HUES48 (cell line): ENCODE data around the gene MYOD1.

ENCODE experiments used
- H3K27ac ChIP-seq: one replicate; pipeline ENCODE4 v1.7.0; 2013; ENCODE audit warnings: low read depth, low read length, inconsistent platforms
- H3K27me3 ChIP-seq: 2 replicates; pipeline ENCODE4 v1.6.1; 2013; ENCODE audit warnings: mild to moderate bottlenecking, low read length; ENCODE audit not compliant: control insufficient read depth, insufficient read depth
- H3K36me3 ChIP-seq: 2 replicates; pipeline ENCODE4 v1.6.1; 2013; ENCODE audit warnings: low read length; ENCODE audit not compliant: control insufficient read depth, insufficient read depth
- H3K4me1 ChIP-seq: 2 replicates; pipeline ENCODE4 v1.6.1; 2013; ENCODE audit warnings: mild to moderate bottlenecking, low read length; ENCODE audit not compliant: control insufficient read depth, insufficient read depth
- H3K4me3 ChIP-seq: 2 replicates; pipeline ENCODE4 v1.5.1; 2013; ENCODE audit warnings: mild to moderate bottlenecking, low read depth, low read length
- H3K9ac ChIP-seq: 2 replicates; pipeline ENCODE4 v1.6.1; 2013; ENCODE audit warnings: mild to moderate bottlenecking, low read depth, low read length, moderate library complexity
- H3K9me3 ChIP-seq: 2 replicates; pipeline ENCODE4 v1.6.1; 2013; ENCODE audit warnings: low read length; ENCODE audit not compliant: control insufficient read depth, insufficient read depth

MYOD1 gene

GRCh38 chr11:17719028-17719937 lies at the start of gene MYOD1:
Gene MYOD1 (plus strand): TSS chr11:17719571. CDS start chr11:17719783, 212 bp downstream.
- no peaks in the 10 kb centered on the region for H3K36me3 ChIP-seq
- peaks cover 3% of the 10 kb centered on the region for H3K4me1 ChIP-seq
- peaks cover 100% of the 10 kb centered on the region for H3K27me3 ChIP-seq
- no peak within 1 kb of the TSS for H3K27ac ChIP-seq
- H3K4me3 ChIP-seq: peak within 1 kb of the TSS; percentile 44
- no peaks in the 10 kb centered on the region for H3K9me3 ChIP-seq
- H3K9ac ChIP-seq: no peak within 1 kb of the TSS

GRCh38 chr11:17672469-17672868 lies 46.9 kb upstream of the MYOD1 start:
- H3K36me3 ChIP-seq: no peaks in the 10 kb centered on the region
- no peak overlapping the region for H3K27ac ChIP-seq
- H3K27me3 ChIP-seq: peaks cover 17% of the 10 kb centered on the region
- no peaks in the 10 kb centered on the region for H3K4me1 ChIP-seq
- H3K9me3 ChIP-seq: no peaks in the 10 kb centered on the region; the same call in none of the 2 replicates
- no peak overlapping the region for H3K9ac ChIP-seq
- H3K4me3 ChIP-seq: no peak overlapping the region

- no peak overlapping the region for H3K4me3 ChIP-seq
- H3K4me1 ChIP-seq: no peaks in the 10 kb centered on the region
- H3K27ac ChIP-seq: no peak overlapping the region
- H3K9ac ChIP-seq: no peak overlapping the region
- no peaks in the 10 kb centered on the region; the same call in none of the 2 replicates for H3K9me3 ChIP-seq
- H3K27me3 ChIP-seq: peaks cover 14% of the 10 kb centered on the region
- H3K36me3 ChIP-seq: no peaks in the 10 kb centered on the region
These were observed 45.4 kb upstream of the MYOD1 start for GRCh38 chr11:17673951-17674350.

GRCh38 chr11:17682848-17683247 lies 36.5 kb upstream of the MYOD1 start:
- Histone ChIP-seq H3K4me3 (no peak overlapping the region), H3K9ac (no peak overlapping the region), H3K9me3 (no peaks in the 10 kb centered on the region), H3K4me1 (no peaks in the 10 kb centered on the region), H3K27me3 (no peaks in the 10 kb centered on the region), H3K36me3 (no peaks in the 10 kb centered on the region), H3K27ac (no peak overlapping the region)

- H3K27me3 ChIP-seq: no peaks in the 10 kb centered on the region
These were observed 35.8 kb upstream of the MYOD1 start for GRCh38 chr11:17683377-17684161.

GRCh38 chr11:17684550-17684949 lies 34.8 kb upstream of the MYOD1 start:
- no peak overlapping the region for H3K4me3 ChIP-seq
- no peaks in the 10 kb centered on the region for H3K4me1 ChIP-seq
- no peaks in the 10 kb centered on the region for H3K9me3 ChIP-seq
- no peak overlapping the region for H3K9ac ChIP-seq
- no peak overlapping the region for H3K27ac ChIP-seq
- no peaks in the 10 kb centered on the region for H3K36me3 ChIP-seq
- no peaks in the 10 kb centered on the region for H3K27me3 ChIP-seq

More at GRCh38 chr11:17683377-17684161, 35.8 kb upstream of the MYOD1 start:
- Histone ChIP-seq H3K27ac (no peak overlapping the region), H3K9me3 (no peaks in the 10 kb centered on the region), H3K4me1 (no peaks in the 10 kb centered on the region), H3K4me3 (no peak overlapping the region), H3K36me3 (no peaks in the 10 kb centered on the region), H3K9ac (no peak overlapping the region)

GRCh38 chr11:17686231-17686980 lies 33.0 kb upstream of the MYOD1 start:
- no peak overlapping the region for H3K27ac ChIP-seq
- no peaks in the 10 kb centered on the region for H3K9me3 ChIP-seq
- H3K4me3 ChIP-seq: no peak overlapping the region
- H3K4me1 ChIP-seq: no peaks in the 10 kb centered on the region
- no peaks in the 10 kb centered on the region; the same call in 1 of the 2 replicates for H3K27me3 ChIP-seq
- H3K36me3 ChIP-seq: no peaks in the 10 kb centered on the region
- no peak overlapping the region for H3K9ac ChIP-seq

- no peak overlapping the region for H3K27ac ChIP-seq
- no peaks in the 10 kb centered on the region for H3K4me1 ChIP-seq
- no peak overlapping the region for H3K9ac ChIP-seq
- peaks cover 15% of the 10 kb centered on the region for H3K27me3 ChIP-seq
- H3K9me3 ChIP-seq: no peaks in the 10 kb centered on the region
- no peak overlapping the region for H3K4me3 ChIP-seq
- no peaks in the 10 kb centered on the region for H3K36me3 ChIP-seq
These were observed 31.3 kb upstream of the MYOD1 start for GRCh38 chr11:17687946-17688670.

GRCh38 chr11:17691550-17691949 lies 27.8 kb upstream of the MYOD1 start:
- Histone ChIP-seq H3K9me3 (no peaks in the 10 kb centered on the region), H3K4me3 (no peak overlapping the region), H3K27me3 (peaks cover 49% of the 10 kb centered on the region), H3K36me3 (no peaks in the 10 kb centered on the region), H3K4me1 (no peaks in the 10 kb centered on the region), H3K27ac (no peak overlapping the region), H3K9ac (no peak overlapping the region)

GRCh38 chr11:17691976-17692375 lies 27.4 kb upstream of the MYOD1 start:
- Histone ChIP-seq H3K36me3 (no peaks in the 10 kb centered on the region), H3K27ac (no peak overlapping the region), H3K9me3 (no peaks in the 10 kb centered on the region), H3K4me3 (no peak overlapping the region), H3K27me3 (peaks cover 54% of the 10 kb centered on the region), H3K4me1 (no peaks in the 10 kb centered on the region), H3K9ac (no peak overlapping the region)
